HepG2 (cell line): ENCODE data around the gene HYDIN. TPM values are rescaled to one million over a fixed set of nuclear protein-coding genes. Genes with fewer than 3 reads are reported as not detected.

Experiments
- ATAC-seq: fragments of 200-7000 bp; cut with Tn5 transposase; 3 replicates; pipeline ENCODE4 v1.9.1; 2020; ENCODE audit warnings: mild to moderate bottlenecking, moderate library complexity
- BruUV-seq: library from RNA; stranded (reverse); fragments of 400-500 nt; replicated peaks from 2 replicates; lab custom pipeline; 2021; lab: Mats Ljungman, UMichigan
- CTCF ChIA-PET: fragments of 300-600 bp; formaldehyde crosslinking; extraction: SDS; loops from one replicate; lab custom pipeline; 2021; ENCODE audit warnings: low total read pairs, inconsistent platforms, low intra/inter-chr PET ratio; lab: Yijun Ruan, JAX
- POLR2A ChIA-PET: fragments of 350-600 bp; sonication (Branson Sonifier 250); formaldehyde crosslinking; loops from one replicate; lab custom pipeline; 2020; ENCODE audit warnings: antibody characterized with exemption, inconsistent platforms; lab: Yijun Ruan, JAX
- DNase-seq: peaks from one replicate; pipeline ENCODE4 v3.0.0-alpha.2; 2015; ENCODE audit warnings: low spot score
- FAIRE-seq: peaks from 3 replicates; lab custom pipeline; 2011; peaks lifted over from hg19 to GRCh38; lab: Jason Lieb, UNC
- H2AFZ ChIP-seq: one replicate; pipeline ENCODE4 v1.6.1; 2011; ENCODE audit warnings: low read length, inconsistent platforms
- H3K27ac ChIP-seq: fragments of 300-600 bp; 3 replicates; pipeline ENCODE4 v1.8.0; 2011; ENCODE audit warnings: mixed run types, mild to moderate bottlenecking, mixed read lengths, low read length, inconsistent platforms; ENCODE audit not compliant: insufficient read depth; ENCODE audit errors: extremely low read length
- H3K27me3 ChIP-seq, 2 experiments: fragments of 200-600 bp in 1 of 2; 2 replicates in 1 of 2; 3 replicates in 1 of 2; pipeline versions ENCODE4 v1.6.0 to v1.8.0; 2011; ENCODE audit warnings: low read length in 2 of 2, mild to moderate bottlenecking in 2 of 2, moderate library complexity in 2 of 2, inconsistent platforms in 1 of 2; ENCODE audit not compliant: insufficient read depth in 2 of 2, control insufficient read depth in 1 of 2
- H3K36me3 ChIP-seq, 2 experiments: fragments of 200-600 bp in 1 of 2; replicated peaks in 1 of 2; 2 replicates in 1 of 2; 3 replicates in 1 of 2; pipeline versions ENCODE4 v1.5.1 to v1.8.0; 2011; ENCODE audit warnings: low read length in 2 of 2, inconsistent platforms in 1 of 2; ENCODE audit not compliant: insufficient read depth in 2 of 2, control insufficient read depth in 1 of 2
- H3K4me1 ChIP-seq: 2 replicates; pipeline ENCODE4 v1.5.1; 2012; ENCODE audit warnings: low read length, inconsistent platforms; ENCODE audit not compliant: insufficient read depth
- H3K4me2 ChIP-seq: 2 replicates; pipeline ENCODE4 v1.6.0; 2011; ENCODE audit warnings: low read depth, low read length, inconsistent platforms
- H3K4me3 ChIP-seq, 3 experiments: fragments of 200-600 bp in 1 of 3; sonication (generic), shearing (Covaris generic) in 1 of 3; replicated peaks in 1 of 3; 2 replicates each; pipeline ENCODE4 v1.5.1; 2011 to 2016; ENCODE audit warnings: low read length in 3 of 3, inconsistent platforms in 2 of 3, low read depth in 2 of 3, mild to moderate bottlenecking in 2 of 3, control low read depth in 1 of 3, mixed read lengths in 1 of 3; ENCODE audit not compliant: insufficient read depth in 1 of 3
- H3K79me2 ChIP-seq: one replicate; pipeline ENCODE4 v1.6.1; 2011; ENCODE audit warnings: low read length, inconsistent platforms; ENCODE audit not compliant: insufficient read depth
- H3K9ac ChIP-seq: 2 replicates; pipeline ENCODE4 v1.6.0; 2011; ENCODE audit warnings: mild to moderate bottlenecking, low read depth, low read length, inconsistent platforms; ENCODE audit not compliant: insufficient read depth
- H3K9me3 ChIP-seq: 2 replicates; pipeline ENCODE4 v1.5.1; 2012; ENCODE audit warnings: mild to moderate bottlenecking, low read length
- H4K20me1 ChIP-seq: 2 replicates; pipeline ENCODE4 v1.6.0; 2011; ENCODE audit warnings: inconsistent platforms, mild to moderate bottlenecking, low read length, moderate library complexity; ENCODE audit not compliant: insufficient read depth
- ARNT2 ChIP-seq: sonication (generic); formaldehyde crosslinking; IDR thresholded peaks from 2 replicates; pipeline ENCODE4 v1.8.0; 2022; ENCODE audit warnings: mild to moderate bottlenecking, low read depth, missing genetic modification reagents, moderate library complexity
- BCL6 ChIP-seq: IDR thresholded peaks from 2 replicates; pipeline ENCODE4 v1.6.1; 2016; ENCODE audit warnings: missing genetic modification reagents, missing compliant biosample characterization
- CSRNP1 ChIP-seq: sonication (generic); formaldehyde crosslinking; IDR thresholded peaks from 2 replicates; pipeline ENCODE4 v1.8.1; 2023; ENCODE audit warnings: mild to moderate bottlenecking, missing genetic modification reagents
- DDIT3 ChIP-seq: sonication (generic); formaldehyde crosslinking; IDR thresholded peaks from 2 replicates; pipeline ENCODE4 v1.4.0; 2020; ENCODE audit warnings: mild to moderate bottlenecking, missing genetic modification reagents
- GPN1 ChIP-seq: sonication (generic); formaldehyde crosslinking; IDR thresholded peaks from 2 replicates; pipeline ENCODE4 v1.5.1; 2020; ENCODE audit warnings: missing genetic modification reagents, borderline replicate concordance
- HNF4G ChIP-seq, 2 experiments: sonication (generic) in 1 of 2; formaldehyde crosslinking in 1 of 2; IDR thresholded peaks; 2 replicates each; pipeline versions ENCODE4 v1.4.0 to v1.6.1; 2011 to 2020; ENCODE audit warnings: borderline replicate concordance in 2 of 2, low read depth in 2 of 2, mild to moderate bottlenecking in 2 of 2, low read length in 1 of 2, missing genetic modification reagents in 1 of 2, moderate library complexity in 1 of 2
- HNRNPL ChIP-seq: fragments of 200-400 bp; formaldehyde crosslinking; IDR thresholded peaks from 2 replicates; pipeline ENCODE4 v1.6.1; 2017; ENCODE audit warnings: mild to moderate bottlenecking, low read depth, low read length
- HOXD1 ChIP-seq: sonication (generic); formaldehyde crosslinking; IDR thresholded peaks from 2 replicates; pipeline ENCODE4 v1.5.0; 2020; ENCODE audit warnings: missing genetic modification reagents
- ISX ChIP-seq: sonication (generic); formaldehyde crosslinking; conservative IDR thresholded peaks from 2 replicates; pipeline ENCODE4 v1.5.0; 2020; ENCODE audit warnings: missing genetic modification reagents
- JUN ChIP-seq: sonication (generic); formaldehyde crosslinking; IDR thresholded peaks from 2 replicates; pipeline ENCODE4 v1.4.0; 2020; ENCODE audit warnings: mild to moderate bottlenecking, missing genetic modification reagents
- MEIS1 ChIP-seq: sonication (generic); formaldehyde crosslinking; IDR thresholded peaks from 2 replicates; pipeline ENCODE4 v1.9.0; 2021; ENCODE audit warnings: mild to moderate bottlenecking, missing genetic modification reagents, moderate library complexity, borderline replicate concordance
- MLLT10 ChIP-seq: sonication (generic); formaldehyde crosslinking; IDR thresholded peaks from 2 replicates; pipeline ENCODE4 v1.4.0; 2020; ENCODE audit warnings: missing genetic modification reagents
- NFKBIZ ChIP-seq: IDR thresholded peaks from 2 replicates; pipeline ENCODE4 v1.6.1; 2018; ENCODE audit warnings: missing genetic modification reagents, missing compliant biosample characterization
- NFYB ChIP-seq: sonication (generic); formaldehyde crosslinking; IDR thresholded peaks from 2 replicates; pipeline ENCODE4 v1.4.0; 2020; ENCODE audit warnings: missing genetic modification reagents
- PPARG ChIP-seq: conservative IDR thresholded peaks from 2 replicates; pipeline ENCODE4 v1.6.1; 2016; ENCODE audit warnings: missing biosample characterization, missing genetic modification reagents
- SIN3B ChIP-seq: fragments of 150-350 bp; IDR thresholded peaks from 2 replicates; pipeline ENCODE4 v1.6.1; 2014; ENCODE audit warnings: low read length
- THYN1 ChIP-seq: sonication (generic); formaldehyde crosslinking; IDR thresholded peaks from 2 replicates; pipeline ENCODE4 v1.8.1; 2023; ENCODE audit warnings: low read depth, mild to moderate bottlenecking, moderate library complexity, missing genetic modification reagents, borderline replicate concordance
- TRIM24 ChIP-seq: sonication (generic); formaldehyde crosslinking; IDR thresholded peaks from 2 replicates; pipeline ENCODE4 v1.8.0; 2022; ENCODE audit warnings: mild to moderate bottlenecking, missing genetic modification reagents
- ZFP91 ChIP-seq: sonication (generic); formaldehyde crosslinking; IDR thresholded peaks from 2 replicates; pipeline ENCODE4 v1.9.0; 2022; ENCODE audit warnings: missing genetic modification reagents, mild to moderate bottlenecking, borderline replicate concordance
- ZNF33B ChIP-seq: sonication (generic); formaldehyde crosslinking; IDR thresholded peaks from 2 replicates; pipeline ENCODE4 v1.5.1; 2020; ENCODE audit warnings: mild to moderate bottlenecking, missing genetic modification reagents
- WGBS: methylation state at CpG from one replicate; pipeline ENCODE4 v1.1.6; 2017; ENCODE audit warnings: low lambda C conversion rate; 5-methylcytosine and 5-hydroxymethylcytosine counted together
- in situ Hi-C: cut with HindIII; loops from 2 replicates; pipeline ENCODE4 v1.10.0; 2017; ENCODE audit warnings: low pct_unique_long_range_greater_than_20kb; ENCODE audit not compliant: extremely low pct_ligation_motif_present
- intact Hi-C: fragments of 100-400 bp; cut with micrococcal nuclease; formaldehyde crosslinking; loops from one replicate; pipeline ENCODE4 v1.10.0; 2022; ENCODE audit not compliant: unreplicated experiment
- polyA plus RNA-seq, 8 experiments: library from polyadenylated mRNA; depleted of rRNA in 3 of 8; stranded (reverse) in 7 of 8; unstranded in 1 of 8; fragments of >200 nt; fragmentation: Illumina TruSeq in 4 of 8; extraction: Trizol in 4 of 8; gene quantifications; 2 replicates each; pipeline versions ENCODE4 v1.2.1 to v1.2.3, GENCODE V29; 2011 to 2016; ENCODE audit warnings: low read depth in 4 of 8, missing spikeins in 1 of 8, mixed read lengths in 1 of 8; ENCODE audit not compliant: insufficient read depth in 1 of 8
- total RNA-seq, 5 experiments: library from RNA; depleted of rRNA; stranded (reverse); fragments of >200 nt; fragmentation: Illumina TruSeq; extraction: Trizol; gene quantifications; 2 replicates each; pipeline ENCODE4 v1.2.3, GENCODE V29; 2016; ENCODE audit warnings: low read depth in 1 of 5

The HYDIN gene
- total and polyA plus RNA-seq, 2 of the 13 experiments (the other 11 are each of a cell fraction or from before 2014, with no cell fraction given): not detected

GRCh38 chr16:71218306-71218963, 12.1 kb downstream of the HYDIN start:
- Histone ChIP-seq H3K9ac (no peak overlapping the region), H3K79me2 (no peaks in the 10 kb centered on the region), H3K4me3 (no peak overlapping the region), H3K27me3 (no peaks in the 10 kb centered on the region), H3K4me2 (no peak overlapping the region), H3K9me3 (no peaks in the 10 kb centered on the region; the same call in 1 of the 2 replicates), H2AFZ (no peak overlapping the region), H3K4me1 (no peaks in the 10 kb centered on the region), H3K27ac (no peak overlapping the region), H3K36me3 (no peaks in the 10 kb centered on the region), H4K20me1 (no peaks in the 10 kb centered on the region; the same call in 1 of the 2 replicates)
- ChIA-PET POLR2A (no interaction called here), CTCF (no interaction called here)
- WGBS: 2% methylated on average over 4 of the region's 4 CpGs
- in situ Hi-C loops (no loop called here), intact Hi-C loops (loop anchor here (5.0 kb wide), 1 partner anchor 139 kb away; the partner anchor contains the start of gene CALB2)
- TF ChIP-seq HNRNPL: no peak
- no peak for TF ChIP-seq BCL6
- TF ChIP-seq GPN1: no peak
- TF ChIP-seq THYN1: no peak
- TF ChIP-seq DDIT3 (CRISPR knock-in tag): no peak
- TF ChIP-seq NFKBIZ (CRISPR knock-in tag): no peak
- no peak for TF ChIP-seq HOXD1 (CRISPR knock-in tag)
- TF ChIP-seq MEIS1 (CRISPR knock-in tag): no peak
- TF ChIP-seq ARNT2 (CRISPR knock-in tag): no peak
- no peak for TF ChIP-seq NFYB (CRISPR knock-in tag)
- no peak for TF ChIP-seq PPARG
- no peak for TF ChIP-seq HNF4G (IDR thresholded peaks at IDR 0.05; ENCODE audit: borderline replicate concordance, low read depth, low read length)
- TF ChIP-seq HNF4G (CRISPR knock-in tag; IDR thresholded peaks at IDR 0.05; ENCODE audit: borderline replicate concordance, low read depth): no peak
- no peak for TF ChIP-seq MLLT10 (CRISPR knock-in tag)
- TF ChIP-seq CSRNP1 (CRISPR knock-in tag): no peak
- TF ChIP-seq ZNF33B (CRISPR knock-in tag): no peak
- TF ChIP-seq TRIM24 (CRISPR knock-in tag): no peak
- TF ChIP-seq SIN3B: no peak
- no peak for TF ChIP-seq ISX
- no peak for TF ChIP-seq ZFP91 (CRISPR knock-in tag)
- TF ChIP-seq JUN (CRISPR knock-in tag): no peak
- BruUV-seq: no TSS peak
- FAIRE-seq (no peak), DNase-seq (no peak), ATAC-seq (no peak)
